Neural cell (in vitro differentiated cells): ENCODE results near the gene CCDC77. TPM values are rescaled to one million over a fixed set of nuclear protein-coding genes. Genes with fewer than 3 reads are reported as not detected.

ENCODE experiments used
- H2AFZ ChIP-seq: fragments of 200-600, 300-800 bp; sonication (generic), shearing (Covaris generic); 2 replicates; pipeline ENCODE4 v1.6.0; 2014; ENCODE audit warnings: low read depth, mild to moderate bottlenecking, antibody characterized with exemption, low read length, moderate library complexity
- H3F3A ChIP-seq: fragments of 200-600 bp; shearing (Covaris generic); 2 replicates; pipeline ENCODE4 v1.6.1; 2016; ENCODE audit warnings: mild to moderate bottlenecking, moderate library complexity, mixed read lengths, antibody characterized with exemption, low read length; ENCODE audit not compliant: insufficient read depth, poor library complexity, severe bottlenecking
- H3K27ac ChIP-seq: fragments of 200-600, 300-800 bp; sonication (generic), shearing (Covaris generic); 2 replicates; pipeline ENCODE4 v1.5.1; 2014; ENCODE audit warnings: mild to moderate bottlenecking, low read length, moderate library complexity
- H3K27me3 ChIP-seq: fragments of 300-800, 200-600 bp; sonication (generic), shearing (Covaris generic); 2 replicates; pipeline ENCODE4 v1.6.0; 2014; ENCODE audit warnings: mild to moderate bottlenecking, low read depth, low read length, moderate library complexity; ENCODE audit not compliant: insufficient read depth
- H3K36me3 ChIP-seq: fragments of 300-800, 200-600 bp; sonication (generic), shearing (Covaris generic); 2 replicates; pipeline ENCODE4 v1.5.1; 2014; ENCODE audit warnings: mild to moderate bottlenecking, antibody characterized with exemption, low read length, moderate library complexity; ENCODE audit not compliant: insufficient read depth
- H3K4me2 ChIP-seq: fragments of 300-800, 200-600 bp; sonication (generic), shearing (Covaris generic); 2 replicates; pipeline ENCODE4 v1.6.0; 2014; ENCODE audit warnings: mild to moderate bottlenecking, low read length
- H3K4me3 ChIP-seq: fragments of 300-800, 200-600 bp; sonication (generic), shearing (Covaris generic); 2 replicates; pipeline ENCODE4 v1.5.1; 2014; ENCODE audit warnings: mild to moderate bottlenecking, low read length, moderate library complexity
- H3K79me2 ChIP-seq: fragments of 200-600 bp; shearing (Covaris generic); replicated peaks from 2 replicates; pipeline ENCODE4 v1.6.0; 2014; ENCODE audit warnings: mild to moderate bottlenecking, low read length, moderate library complexity; ENCODE audit not compliant: insufficient read depth
- H3K9ac ChIP-seq: fragments of 300-800, 200-600 bp; sonication (generic), shearing (Covaris generic); 2 replicates; pipeline ENCODE4 v1.6.1; 2016; ENCODE audit warnings: mild to moderate bottlenecking, low read length, mixed read lengths
- H3K9me2 ChIP-seq: fragments of 200-600 bp; shearing (Covaris generic); 2 replicates; pipeline ENCODE4 v1.6.1; 2016; ENCODE audit warnings: mild to moderate bottlenecking, low read length, mixed read lengths; ENCODE audit not compliant: insufficient read depth
- H3K9me3 ChIP-seq: fragments of 200-600, 300-800 bp; sonication (generic), shearing (Covaris generic); 2 replicates; pipeline ENCODE4 v1.6.1; 2016; ENCODE audit warnings: mild to moderate bottlenecking, mixed run types, low read length, moderate library complexity, mixed read lengths
- H4K20me1 ChIP-seq: fragments of 200-600 bp; shearing (Covaris generic); 2 replicates; pipeline ENCODE4 v1.6.1; 2016; ENCODE audit warnings: mild to moderate bottlenecking, mixed run types; ENCODE audit not compliant: insufficient read depth
- EP300 ChIP-seq: fragments of 450-650 bp; conservative IDR thresholded peaks from 2 replicates; pipeline ENCODE4 v1.6.1; 2014; ENCODE audit warnings: antibody characterized with exemption, mild to moderate bottlenecking, moderate library complexity; ENCODE audit not compliant: poor library complexity, severe bottlenecking
- EZH2 ChIP-seq: fragments of 200-600, 300-800 bp; shearing (Covaris generic), sonication (generic); IDR thresholded peaks from 2 replicates; pipeline ENCODE4 v1.6.1; 2014; ENCODE audit warnings: antibody characterized with exemption, low read length, borderline replicate concordance, mild to moderate bottlenecking; ENCODE audit not compliant: insufficient read depth, poor library complexity, severe bottlenecking
- MXI1 ChIP-seq: fragments of 450-650 bp; conservative IDR thresholded peaks from 2 replicates; pipeline ENCODE4 v1.6.1; 2014; ENCODE audit warnings: antibody characterized with exemption, mild to moderate bottlenecking; ENCODE audit not compliant: poor library complexity, severe bottlenecking
- POLR2AphosphoS5 ChIP-seq: IDR thresholded peaks from 2 replicates; pipeline ENCODE4 v1.6.1; 2012
- RAD21 ChIP-seq: fragments of 450-650 bp; conservative IDR thresholded peaks from 2 replicates; pipeline ENCODE4 v1.6.1; 2014; ENCODE audit warnings: antibody characterized with exemption, mild to moderate bottlenecking, moderate library complexity
- SMC3 ChIP-seq: fragments of 450-650 bp; conservative IDR thresholded peaks from 2 replicates; pipeline ENCODE4 v1.6.1; 2014; ENCODE audit warnings: antibody characterized with exemption, mild to moderate bottlenecking, moderate library complexity; ENCODE audit not compliant: poor library complexity
- TAF1 ChIP-seq: IDR thresholded peaks from 2 replicates; pipeline ENCODE4 v1.6.1; 2012; ENCODE audit warnings: low read depth
- polyA plus RNA-seq: library from polyadenylated mRNA; depleted of rRNA; stranded (reverse); fragments of >200 nt; gene quantifications from 2 replicates; pipeline ENCODE4 v1.2.3, GENCODE V29; 2014
- TF ChIP-seq, protein P1 (sequence below): fragments of 450-650 bp; IDR thresholded peaks from 2 replicates; pipeline ENCODE4 v1.5.1; 2014; ENCODE audit warnings: antibody characterized with exemption, mild to moderate bottlenecking, moderate library complexity; ENCODE audit not compliant: poor library complexity, severe bottlenecking
- TF ChIP-seq, protein P2 (sequence below): IDR thresholded peaks from 2 replicates; pipeline ENCODE4 v1.6.1; 2012; ENCODE audit warnings: borderline replicate concordance

CCDC77 gene
- polyA plus RNA-seq, 1 donor from 2014 or later = 42.9 TPM

DNA sequence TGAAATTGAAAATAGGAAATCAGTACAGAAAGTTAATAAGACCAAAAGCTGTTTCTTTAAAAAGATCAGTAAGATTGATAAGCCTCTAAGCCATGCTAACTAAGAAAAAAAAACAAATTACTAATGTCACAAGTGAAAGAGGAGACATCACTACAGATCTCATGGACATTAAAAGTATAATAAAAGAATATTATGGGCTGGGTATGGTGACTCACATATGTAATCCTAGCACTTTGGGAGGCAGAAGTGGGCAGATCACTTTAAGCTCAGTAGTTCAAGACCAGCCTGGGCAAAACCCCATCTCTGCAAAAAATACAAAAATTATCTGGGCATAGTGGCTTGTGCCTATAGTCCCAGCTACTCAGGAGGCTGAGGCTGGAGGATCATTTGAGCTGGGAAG is 88.8 kb downstream of the CCDC77 start:
- Histone ChIP-seq H3K79me2 (no peaks in the 10 kb centered on the region), H3K27ac (no peak overlapping the region), H4K20me1 (no peaks in the 10 kb centered on the region), H3K36me3 (no peaks in the 10 kb centered on the region), H3K4me3 (no peak overlapping the region), H3K9ac (no peak overlapping the region), H3K27me3 (no peaks in the 10 kb centered on the region), H3K4me2 (no peak overlapping the region), H3K9me3 (no peaks in the 10 kb centered on the region), H2AFZ (no peak overlapping the region), H3K9me2 (no peaks in the 10 kb centered on the region), H3F3A (no peaks in the 10 kb centered on the region)
- no peak for TF ChIP-seq RAD21
- TF ChIP-seq POLR2AphosphoS5 = no peak
- TF ChIP-seq TAF1 = no peak
- TF ChIP-seq, protein P1, sequence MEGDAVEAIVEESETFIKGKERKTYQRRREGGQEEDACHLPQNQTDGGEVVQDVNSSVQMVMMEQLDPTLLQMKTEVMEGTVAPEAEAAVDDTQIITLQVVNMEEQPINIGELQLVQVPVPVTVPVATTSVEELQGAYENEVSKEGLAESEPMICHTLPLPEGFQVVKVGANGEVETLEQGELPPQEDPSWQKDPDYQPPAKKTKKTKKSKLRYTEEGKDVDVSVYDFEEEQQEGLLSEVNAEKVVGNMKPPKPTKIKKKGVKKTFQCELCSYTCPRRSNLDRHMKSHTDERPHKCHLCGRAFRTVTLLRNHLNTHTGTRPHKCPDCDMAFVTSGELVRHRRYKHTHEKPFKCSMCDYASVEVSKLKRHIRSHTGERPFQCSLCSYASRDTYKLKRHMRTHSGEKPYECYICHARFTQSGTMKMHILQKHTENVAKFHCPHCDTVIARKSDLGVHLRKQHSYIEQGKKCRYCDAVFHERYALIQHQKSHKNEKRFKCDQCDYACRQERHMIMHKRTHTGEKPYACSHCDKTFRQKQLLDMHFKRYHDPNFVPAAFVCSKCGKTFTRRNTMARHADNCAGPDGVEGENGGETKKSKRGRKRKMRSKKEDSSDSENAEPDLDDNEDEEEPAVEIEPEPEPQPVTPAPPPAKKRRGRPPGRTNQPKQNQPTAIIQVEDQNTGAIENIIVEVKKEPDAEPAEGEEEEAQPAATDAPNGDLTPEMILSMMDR = no peak
- no peak for TF ChIP-seq MXI1
- no peak for TF ChIP-seq SMC3
- TF ChIP-seq, protein P2, sequence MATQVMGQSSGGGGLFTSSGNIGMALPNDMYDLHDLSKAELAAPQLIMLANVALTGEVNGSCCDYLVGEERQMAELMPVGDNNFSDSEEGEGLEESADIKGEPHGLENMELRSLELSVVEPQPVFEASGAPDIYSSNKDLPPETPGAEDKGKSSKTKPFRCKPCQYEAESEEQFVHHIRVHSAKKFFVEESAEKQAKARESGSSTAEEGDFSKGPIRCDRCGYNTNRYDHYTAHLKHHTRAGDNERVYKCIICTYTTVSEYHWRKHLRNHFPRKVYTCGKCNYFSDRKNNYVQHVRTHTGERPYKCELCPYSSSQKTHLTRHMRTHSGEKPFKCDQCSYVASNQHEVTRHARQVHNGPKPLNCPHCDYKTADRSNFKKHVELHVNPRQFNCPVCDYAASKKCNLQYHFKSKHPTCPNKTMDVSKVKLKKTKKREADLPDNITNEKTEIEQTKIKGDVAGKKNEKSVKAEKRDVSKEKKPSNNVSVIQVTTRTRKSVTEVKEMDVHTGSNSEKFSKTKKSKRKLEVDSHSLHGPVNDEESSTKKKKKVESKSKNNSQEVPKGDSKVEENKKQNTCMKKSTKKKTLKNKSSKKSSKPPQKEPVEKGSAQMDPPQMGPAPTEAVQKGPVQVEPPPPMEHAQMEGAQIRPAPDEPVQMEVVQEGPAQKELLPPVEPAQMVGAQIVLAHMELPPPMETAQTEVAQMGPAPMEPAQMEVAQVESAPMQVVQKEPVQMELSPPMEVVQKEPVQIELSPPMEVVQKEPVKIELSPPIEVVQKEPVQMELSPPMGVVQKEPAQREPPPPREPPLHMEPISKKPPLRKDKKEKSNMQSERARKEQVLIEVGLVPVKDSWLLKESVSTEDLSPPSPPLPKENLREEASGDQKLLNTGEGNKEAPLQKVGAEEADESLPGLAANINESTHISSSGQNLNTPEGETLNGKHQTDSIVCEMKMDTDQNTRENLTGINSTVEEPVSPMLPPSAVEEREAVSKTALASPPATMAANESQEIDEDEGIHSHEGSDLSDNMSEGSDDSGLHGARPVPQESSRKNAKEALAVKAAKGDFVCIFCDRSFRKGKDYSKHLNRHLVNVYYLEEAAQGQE = no peak
- no peak for TF ChIP-seq EP300
- TF ChIP-seq EZH2 = no peak

Other genes with a start within 250 kb of the CCDC77 start
- 0.15 and 0.22 TPM in 2 replicates for gene SLC6A12, start 187.5 kb upstream of the CCDC77 start, polyA plus RNA-seq
- gene SLC6A13, start 138.8 kb upstream of the CCDC77 start, polyA plus RNA-seq = 1.4 and 1.6 TPM in 2 replicates
- gene KDM5A, start 12.3 kb upstream of the CCDC77 start, polyA plus RNA-seq = 11.2 and 22.1 TPM in 2 replicates
- gene B4GALNT3, start 58.3 kb downstream of the CCDC77 start, polyA plus RNA-seq = 5.1 and 6.7 TPM in 2 replicates